Activated CD4-positive, alpha-beta T cell treated with anti-CD3 and anti-CD28 coated beads for 1 hour (primary cell): ENCODE results near the gene HYAL2.

Source experiments
- DNase-seq: peaks from one replicate; pipeline ENCODE4 v3.0.0-alpha.2; 2020

The HYAL2 gene

DNA sequence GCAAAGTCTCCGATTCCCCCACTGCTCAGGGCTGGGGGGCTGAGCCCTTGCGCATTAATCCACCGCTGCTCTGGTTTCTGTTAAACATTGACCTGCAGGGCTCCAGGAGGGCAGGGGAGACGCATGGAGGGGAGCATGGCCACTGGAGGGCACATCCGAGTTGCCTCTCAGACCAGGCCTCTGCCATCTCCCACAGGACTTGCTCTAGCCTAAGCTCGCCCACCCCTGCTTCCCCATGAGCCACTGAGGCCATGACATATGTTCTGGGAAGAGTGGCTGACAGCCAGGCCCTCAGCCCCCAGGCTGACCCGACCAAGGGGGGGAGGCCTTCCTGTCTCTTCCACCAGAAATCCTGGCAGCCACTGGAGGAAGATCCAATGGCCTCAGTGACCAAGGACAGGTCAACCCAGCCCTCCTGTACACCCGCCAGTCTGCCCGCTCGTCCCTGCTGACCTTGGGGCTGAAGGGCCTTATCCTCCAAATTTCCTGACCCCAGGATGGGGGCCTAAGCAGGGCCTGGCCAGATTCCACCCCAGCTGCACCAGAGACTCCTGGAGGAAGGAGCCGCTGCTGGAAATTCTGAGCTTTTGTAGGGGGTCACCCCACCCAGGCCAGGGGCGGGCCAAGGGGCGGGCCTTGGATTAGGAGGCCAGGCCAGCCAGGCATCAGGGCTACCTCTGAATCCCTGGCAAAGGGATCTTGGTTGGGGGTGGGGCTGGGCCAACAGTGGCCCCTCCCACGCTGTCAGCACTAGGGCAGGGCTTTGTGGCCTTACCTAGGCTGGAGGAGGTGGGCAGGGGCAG, 19.3 kb downstream of the HYAL2 start, which contains the start of gene HYAL1:
Gene HYAL1 (minus strand): TSS at position 562 of the 803 bp plus-strand sequence. CDS start 618 bp downstream, outside the sequence.
- no peak for DNase-seq

- no peak for DNase-seq
These were observed 20.2 kb downstream of the HYAL2 start for GRCh38 chr3:50302095-50303012.

- no peak for DNase-seq
These were observed 21.8 kb downstream of the HYAL2 start for GRCh38 chr3:50300681-50301254.

DNA sequence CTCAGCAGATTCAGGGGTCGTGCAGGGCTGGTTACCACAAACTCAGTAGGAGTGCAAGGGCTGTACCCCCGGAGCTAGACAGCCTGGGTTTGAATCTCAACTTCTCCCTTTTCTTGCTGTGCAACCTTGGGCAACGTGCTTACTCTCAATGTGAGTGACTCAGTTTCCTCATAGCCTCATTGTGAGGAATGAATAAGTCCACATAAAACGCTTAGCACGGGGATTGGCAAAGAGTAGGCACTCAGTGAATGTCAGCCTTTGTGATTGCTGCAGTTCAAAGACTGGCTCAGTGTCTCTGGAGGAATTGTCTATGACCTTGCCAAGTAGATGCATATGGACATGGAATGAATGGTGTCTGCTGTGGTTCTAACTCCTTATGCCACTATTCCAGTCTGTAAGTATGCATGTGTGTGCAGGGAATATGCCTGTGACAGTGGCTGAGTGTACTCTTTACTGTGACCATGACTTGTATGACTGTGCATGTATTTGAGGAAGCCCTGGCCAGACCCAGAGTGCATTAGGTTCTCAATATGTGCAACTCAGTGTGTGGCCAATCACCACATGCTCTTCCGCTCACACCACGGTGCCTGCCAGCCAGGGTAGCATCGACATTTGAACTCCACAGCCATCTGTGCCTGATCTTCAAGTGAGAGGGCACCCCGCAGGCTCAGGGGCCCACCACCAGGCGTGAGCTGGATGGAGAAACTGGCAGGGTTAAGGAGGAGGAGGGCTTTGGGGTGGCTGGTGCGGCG, 22.4 kb downstream of the HYAL2 start:
- no peak for DNase-seq

DNA sequence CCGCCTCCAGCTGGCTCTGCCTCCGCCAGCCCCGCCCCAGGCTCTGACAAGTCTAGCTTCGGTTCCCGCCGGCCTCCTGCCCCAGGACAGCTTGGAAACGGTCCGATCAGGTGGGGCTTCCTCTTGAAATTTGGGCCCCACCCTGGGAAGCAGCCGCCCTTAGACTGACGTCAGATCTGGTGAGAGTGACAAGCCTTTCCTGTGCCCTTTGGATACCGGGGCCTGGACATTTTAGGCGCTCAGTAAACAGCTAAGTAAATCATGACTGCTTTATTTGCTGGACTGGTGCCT, 23.0 kb downstream of the HYAL2 start:
- no peak for DNase-seq

DNA sequence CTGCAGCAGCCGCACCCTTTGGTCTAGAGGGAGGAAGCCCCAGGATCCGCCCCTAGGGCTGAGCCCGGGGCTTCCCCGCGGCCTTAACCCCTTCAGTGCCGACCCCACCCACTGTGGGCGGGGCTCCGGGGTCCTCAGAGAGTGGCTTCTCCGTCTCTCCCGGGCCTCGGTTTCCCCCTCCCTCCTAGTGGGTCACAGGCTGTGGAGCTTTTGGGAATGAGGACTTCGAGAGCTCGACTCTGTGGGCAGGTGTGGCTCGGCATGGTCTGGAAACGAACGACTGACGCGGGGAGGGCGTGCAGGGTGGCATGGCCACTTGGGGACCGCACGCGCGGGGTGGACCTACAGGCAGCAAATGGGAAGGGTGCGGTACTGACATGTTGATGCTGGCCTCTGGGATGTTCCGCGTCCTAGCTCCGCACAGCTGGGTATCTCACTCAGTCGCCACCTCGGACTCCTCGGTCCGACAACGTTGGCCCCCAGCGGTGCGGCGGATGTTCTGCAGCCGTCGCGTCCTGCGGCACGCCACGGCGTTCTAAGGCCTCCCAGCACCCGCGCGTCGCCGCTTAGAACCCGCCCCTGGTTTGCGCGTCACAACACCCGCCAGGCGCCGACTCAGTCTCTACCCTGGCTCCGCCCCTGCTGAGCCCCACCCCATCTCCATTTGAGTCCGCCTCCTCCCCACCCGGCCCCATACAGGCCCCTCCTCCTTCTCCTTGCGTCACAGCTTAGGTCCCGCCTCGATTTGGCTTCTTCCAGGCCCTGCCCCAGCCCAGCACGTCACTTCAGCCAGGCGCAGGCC, 23.5 kb downstream of the HYAL2 start, which contains the start of the genes HYAL3 and NAA80:
Gene HYAL3 (minus strand): TSS at position 570 of the 802 bp plus-strand sequence. CDS start 3,803 bp downstream, outside the sequence.
Gene NAA80 (minus strand): TSS at position 570 of the 802 bp plus-strand sequence. CDS start 1,942 bp downstream, outside the sequence.
- peak; percentile 99 for DNase-seq

GRCh38 chr3:50297896-50298725, 24.4 kb downstream of the HYAL2 start:
- DNase-seq = no peak

DNA sequence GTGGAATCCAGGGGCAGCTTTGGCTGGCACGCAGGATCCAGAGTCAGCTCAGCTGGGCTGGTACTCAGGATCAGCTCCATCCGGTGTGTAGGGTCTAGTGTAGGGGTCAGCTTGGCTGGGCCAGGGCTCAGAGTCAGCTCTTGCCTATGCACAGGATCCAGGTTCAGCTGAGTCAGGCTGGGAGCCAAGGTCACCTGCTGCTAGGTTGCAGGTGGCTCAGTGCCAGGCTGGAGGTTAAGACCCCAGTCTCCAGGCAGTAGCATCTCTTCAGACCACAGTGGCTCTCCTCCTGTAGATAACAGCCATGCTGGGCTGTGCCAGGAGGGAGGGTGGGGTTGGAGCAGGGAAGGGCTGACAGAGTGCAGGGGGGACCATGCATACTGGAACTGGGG, 25.2 kb downstream of the HYAL2 start:
- no peak for DNase-seq

DNA sequence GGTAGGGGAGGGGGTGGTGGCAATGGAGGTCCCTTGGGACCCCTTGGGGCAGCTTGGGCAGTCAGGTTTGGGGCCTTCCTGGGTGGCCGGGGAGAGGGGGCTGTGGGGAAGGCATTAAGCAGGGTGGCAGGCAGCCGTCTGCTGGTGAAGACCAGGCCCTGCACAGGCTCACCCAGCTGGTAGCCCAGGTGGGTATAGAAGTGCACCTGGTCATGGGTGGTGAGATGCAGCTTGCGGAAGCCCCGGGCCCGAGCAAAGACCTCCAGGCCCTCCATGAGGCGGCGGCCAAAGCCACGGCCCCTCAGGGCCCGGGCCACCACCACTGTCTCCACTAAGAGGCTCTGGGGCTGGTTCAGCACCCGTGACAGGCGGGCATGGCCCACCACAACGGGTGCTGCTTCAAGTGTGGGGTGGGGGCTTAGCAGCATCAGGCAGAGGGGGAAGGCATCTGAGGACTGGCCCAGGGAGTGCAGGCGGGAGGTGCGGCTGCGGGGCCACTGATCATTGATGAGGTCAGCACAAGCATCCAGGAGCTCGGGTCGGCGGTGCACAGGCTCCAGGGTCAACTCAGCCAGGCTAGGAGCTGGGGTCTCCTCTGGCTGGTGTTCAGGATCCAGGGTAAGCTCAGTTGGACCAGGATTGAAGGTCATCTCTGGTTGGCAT, 25.7 kb downstream of the HYAL2 start:
- no peak for DNase-seq

- no peak for DNase-seq
These were observed 26.8 kb downstream of the HYAL2 start for GRCh38 chr3:50295553-50296431.

DNA sequence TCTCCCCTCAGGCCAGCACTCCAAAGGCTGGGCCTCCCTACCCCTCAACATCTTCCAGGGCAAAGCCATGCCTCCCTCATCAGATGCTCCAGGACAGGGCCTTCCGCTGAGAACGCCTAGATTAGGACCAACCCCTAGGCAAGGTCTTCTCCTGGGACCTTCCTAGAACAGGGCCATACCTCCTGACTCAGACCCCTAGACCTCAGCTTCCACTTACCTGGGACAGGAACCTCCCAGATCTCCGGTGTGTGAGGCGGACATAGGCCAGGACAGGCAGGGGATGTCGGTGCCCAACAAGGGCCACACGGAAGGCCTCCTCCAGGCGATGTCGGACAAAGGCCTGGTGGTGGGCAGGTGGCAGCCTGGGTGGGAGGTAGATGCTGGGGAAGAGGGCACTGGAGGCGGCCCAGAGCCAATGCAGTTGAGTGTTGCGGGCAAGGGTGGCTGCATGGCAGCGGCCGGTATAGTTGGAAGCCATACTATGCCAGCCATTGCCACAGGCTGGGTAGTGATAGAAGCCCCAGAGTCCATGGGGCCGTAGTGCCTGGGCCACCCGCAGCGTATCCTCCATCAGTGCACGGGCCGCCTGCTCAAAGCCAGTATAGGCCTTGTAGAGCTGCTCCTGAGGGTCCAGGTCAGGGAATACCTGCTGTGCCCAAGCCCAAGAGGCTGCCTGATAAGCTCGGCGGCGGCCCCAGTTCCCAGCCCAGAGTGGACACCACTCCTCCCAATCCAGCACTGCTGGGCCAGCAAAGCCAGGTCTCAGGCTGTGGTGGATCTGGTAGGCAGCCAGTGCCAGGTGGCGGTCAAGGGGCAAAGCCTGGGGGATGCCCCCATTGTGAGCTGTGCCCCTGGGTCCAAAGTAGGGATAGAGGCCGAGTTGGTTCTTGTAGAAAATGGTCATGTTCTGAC, 27.8 kb downstream of the HYAL2 start:
- no peak for DNase-seq

DNA sequence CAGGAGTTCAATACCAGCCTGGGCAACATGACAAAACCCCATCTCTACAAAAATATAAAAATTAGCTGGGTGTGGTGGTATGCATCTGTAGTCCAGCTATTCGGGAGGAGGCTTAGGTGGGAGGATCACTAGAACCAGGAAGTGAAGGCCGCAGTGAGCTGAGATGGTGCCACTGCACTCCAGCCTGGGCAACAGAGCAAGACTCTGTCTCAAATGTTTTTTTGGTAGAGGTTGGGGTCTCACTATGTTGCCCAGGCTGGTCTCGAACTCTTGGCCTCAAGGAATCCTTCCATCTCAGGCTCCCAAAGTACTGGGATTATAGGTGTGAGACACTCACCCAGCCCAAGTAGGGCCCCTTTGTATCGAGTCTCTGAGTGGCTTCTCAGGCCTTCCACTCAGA, 28.5 kb downstream of the HYAL2 start:
- DNase-seq = no peak

DNA sequence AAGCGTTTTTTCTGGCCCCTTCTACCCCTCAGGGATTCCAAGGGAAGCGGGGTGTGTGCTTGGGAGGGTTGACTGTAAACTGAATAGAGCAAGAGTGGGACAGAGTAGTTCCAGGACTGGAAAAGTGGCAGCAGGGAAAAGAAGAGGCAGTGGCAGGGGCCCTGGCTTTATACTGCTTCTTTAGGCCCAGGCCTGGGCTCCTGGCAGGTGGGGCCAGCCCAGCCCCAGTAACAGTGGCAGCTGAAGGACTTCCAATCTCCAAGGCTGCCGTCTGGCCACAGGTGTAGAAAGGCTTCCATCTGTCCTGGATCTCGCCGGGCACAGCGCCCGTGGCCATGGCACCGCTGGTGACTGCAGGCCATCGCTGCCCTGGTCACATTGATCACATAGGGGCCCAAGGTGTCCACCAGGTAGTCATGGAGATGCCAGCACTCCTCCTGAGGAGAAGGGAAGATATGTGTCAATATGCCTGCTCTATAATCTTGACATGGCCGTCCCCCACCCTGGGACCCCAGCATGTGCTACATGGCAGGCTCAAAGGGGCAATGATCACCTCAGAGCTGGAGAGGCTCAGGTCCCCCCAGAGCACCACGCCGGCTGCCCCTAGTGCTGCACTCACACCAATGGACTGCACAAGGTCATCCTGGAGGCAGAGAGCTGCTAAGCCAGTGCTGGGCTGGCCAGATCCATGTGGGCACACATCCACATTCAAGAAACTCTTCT, 29.3 kb downstream of the HYAL2 start:
- no peak for DNase-seq

DNA sequence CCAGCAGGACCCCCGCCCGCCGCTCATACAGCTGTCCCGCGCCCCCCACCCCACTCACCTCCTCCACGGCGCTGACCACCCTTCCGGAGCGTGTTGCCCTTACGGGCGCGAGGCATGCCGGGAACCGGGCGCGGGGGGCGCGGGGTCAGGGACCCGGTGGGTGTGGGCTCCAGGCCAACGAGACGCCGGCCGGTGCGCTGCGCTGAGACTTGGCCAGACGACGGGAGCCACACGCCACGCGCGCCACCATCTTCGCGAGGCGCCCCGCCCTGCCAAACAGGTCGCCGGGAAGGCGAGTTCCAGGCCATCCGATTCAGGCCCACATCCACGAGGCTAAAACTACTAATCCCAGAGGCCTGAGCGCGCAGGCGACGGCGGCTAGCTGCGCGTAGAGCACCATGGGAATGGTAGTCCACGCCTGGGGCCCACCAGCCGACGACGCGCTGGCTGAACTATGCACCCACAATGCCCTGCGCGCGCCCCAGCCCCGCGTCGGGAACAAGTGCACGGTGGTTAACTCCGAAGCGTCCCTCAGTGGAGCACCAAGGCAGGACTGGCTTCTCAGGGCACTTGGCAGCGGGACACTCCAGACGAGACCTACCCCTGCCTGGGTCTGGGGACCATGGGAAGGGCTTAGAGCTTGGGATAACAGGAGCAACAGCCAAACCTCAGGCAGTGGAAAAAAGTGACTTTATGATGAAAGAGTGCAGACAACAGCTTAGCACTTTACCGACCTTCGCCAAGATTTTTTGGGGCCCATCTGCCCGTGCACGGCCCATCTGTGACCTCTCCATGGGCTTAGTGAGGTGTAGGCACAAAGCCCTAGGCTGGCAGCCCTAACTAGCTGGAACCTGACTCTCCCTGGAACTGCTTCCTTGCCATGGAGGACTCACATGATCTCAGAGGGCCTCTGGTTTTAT, 30.1 kb downstream of the HYAL2 start, which contains the start of gene IFRD2:
Gene IFRD2 (minus strand): TSS at position 271 of the 920 bp plus-strand sequence. CDS start 155 bp downstream, at position 116.
- DNase-seq = peak; percentile 93

GRCh38 chr3:50290161-50290641, 32.3 kb downstream of the HYAL2 start:
- no peak for DNase-seq

- DNase-seq = no peak
These were observed 33.4 kb downstream of the HYAL2 start for GRCh38 chr3:50289130-50289529.
